Nephron progenitor cell (in vitro differentiated cells): ENCODE results near the gene VPS35L.

ENCODE experiments used
- DNase-seq: peaks from one replicate; pipeline ENCODE4 v3.0.0; 2021
- H3K27ac Mint-ChIP-seq: 2 replicates; pipeline ENCODE4 v1.8.0; 2021; ENCODE audit warnings: mild to moderate bottlenecking, moderate library complexity, mixed read lengths
- H3K27me3 Mint-ChIP-seq: 2 replicates; pipeline ENCODE4 v1.8.0; 2021; ENCODE audit warnings: mild to moderate bottlenecking, low read depth, mixed read lengths; ENCODE audit not compliant: poor library complexity
- H3K36me3 Mint-ChIP-seq: 2 replicates; pipeline ENCODE4 v1.8.0; 2021; ENCODE audit warnings: low read depth, mixed read lengths
- H3K4me1 Mint-ChIP-seq: 2 replicates; pipeline ENCODE4 v1.8.0; 2021; ENCODE audit warnings: mixed read lengths
- H3K4me3 Mint-ChIP-seq: 2 replicates; pipeline ENCODE4 v1.8.0; 2021; ENCODE audit warnings: mild to moderate bottlenecking, moderate library complexity, mixed read lengths
- H3K9me3 Mint-ChIP-seq: 2 replicates; pipeline ENCODE4 v1.8.0; 2021; ENCODE audit warnings: mild to moderate bottlenecking, moderate library complexity, mixed read lengths
- CTCF ChIP-seq: fragments of 200-600 bp; sonication (generic); IDR thresholded peaks from 2 replicates; pipeline ENCODE4 v1.5.0; 2021; ENCODE audit warnings: antibody characterized with exemption

The VPS35L gene

GRCh38 chr16:19567560-19567959 lies 12.1 kb downstream of the VPS35L start:
- no peak overlapping the region for H3K4me3 Mint-ChIP-seq
- DNase-seq, result no peak
- no peak overlapping the region for H3K27ac Mint-ChIP-seq
- H3K4me1 Mint-ChIP-seq, result no peaks in the 10 kb centered on the region
- peaks cover 18% of the 10 kb centered on the region for H3K9me3 Mint-ChIP-seq
- no peaks in the 10 kb centered on the region for H3K27me3 Mint-ChIP-seq
- H3K36me3 Mint-ChIP-seq, result peaks cover 56% of the 10 kb centered on the region
- TF ChIP-seq CTCF, result no peak

- no peaks in the 10 kb centered on the region for H3K4me1 Mint-ChIP-seq
These were observed 18.5 kb downstream of the VPS35L start for GRCh38 chr16:19573997-19574396.

GRCh38 chr16:19574615-19575014 lies 19.1 kb downstream of the VPS35L start:
- DNase-seq, result no peak
- no peak overlapping the region for H3K4me3 Mint-ChIP-seq
- H3K4me1 Mint-ChIP-seq, result no peaks in the 10 kb centered on the region
- H3K36me3 Mint-ChIP-seq, result peaks cover 66% of the 10 kb centered on the region
- no peak overlapping the region for H3K27ac Mint-ChIP-seq
- no peak for TF ChIP-seq CTCF
- peaks cover 7% of the 10 kb centered on the region for H3K9me3 Mint-ChIP-seq
- no peaks in the 10 kb centered on the region for H3K27me3 Mint-ChIP-seq

More at GRCh38 chr16:19573997-19574396, 18.5 kb downstream of the VPS35L start:
- TF ChIP-seq CTCF, result no peak
- H3K27me3 Mint-ChIP-seq, result no peaks in the 10 kb centered on the region
- no peak overlapping the region for H3K4me3 Mint-ChIP-seq
- DNase-seq, result no peak
- H3K36me3 Mint-ChIP-seq, result peaks cover 66% of the 10 kb centered on the region
- H3K9me3 Mint-ChIP-seq, result peaks cover 4% of the 10 kb centered on the region
- H3K27ac Mint-ChIP-seq, result peak overlapping the region; percentile 64

GRCh38 chr16:19578378-19578971 lies 23.0 kb downstream of the VPS35L start:
- Mint-ChIP-seq H3K9me3 (peaks cover 25% of the 10 kb centered on the region), H3K27me3 (no peaks in the 10 kb centered on the region), H3K4me3 (no peak overlapping the region), H3K27ac (peak overlapping the region; percentile 90), H3K4me1 (no peaks in the 10 kb centered on the region), H3K36me3 (peaks cover 90% of the 10 kb centered on the region)
- no peak for DNase-seq
- no peak for TF ChIP-seq CTCF

GRCh38 chr16:19582050-19582831 lies 26.7 kb downstream of the VPS35L start:
- peaks cover 91% of the 10 kb centered on the region for H3K36me3 Mint-ChIP-seq
- TF ChIP-seq CTCF, result no peak
- H3K9me3 Mint-ChIP-seq, result peaks cover 25% of the 10 kb centered on the region
- H3K27me3 Mint-ChIP-seq, result no peaks in the 10 kb centered on the region
- H3K4me1 Mint-ChIP-seq, result no peaks in the 10 kb centered on the region
- H3K27ac Mint-ChIP-seq, result peak overlapping the region; percentile 68
- no peak for DNase-seq
- no peak overlapping the region for H3K4me3 Mint-ChIP-seq
